HepG2 (cell line): Measurements from ENCODE around the gene PLCL1.

Experiments used
- CREB1 ChIP-seq, 2 experiments: fragments of 450-650 bp in 1 of 2; IDR thresholded peaks; 2 replicates each; pipeline ENCODE4 v1.6.1; 2016 to 2017; ENCODE audit warnings: control low read depth in 1 of 2, mild to moderate bottlenecking in 1 of 2, missing compliant biosample characterization in 1 of 2, missing genetic modification characterization in 1 of 2
- EED ChIP-seq: sonication (generic); formaldehyde crosslinking; IDR thresholded peaks from 2 replicates; pipeline ENCODE4 v1.5.0; 2020; ENCODE audit warnings: mild to moderate bottlenecking, missing genetic modification reagents
- KMT2B ChIP-seq: IDR thresholded peaks from 2 replicates; pipeline ENCODE4 v1.6.1; 2016; ENCODE audit warnings: missing genetic modification reagents, missing compliant biosample characterization
- RFX3 ChIP-seq: IDR thresholded peaks from 2 replicates; pipeline ENCODE4 v1.6.1; 2016; ENCODE audit warnings: missing biosample characterization, missing genetic modification reagents
- SP4 ChIP-seq: sonication (generic); formaldehyde crosslinking; IDR thresholded peaks from 2 replicates; pipeline ENCODE4 v1.8.1; 2023; ENCODE audit warnings: mild to moderate bottlenecking, missing genetic modification reagents
- TOE1 ChIP-seq: sonication (generic); formaldehyde crosslinking; IDR thresholded peaks from 2 replicates; pipeline ENCODE4 v1.4.0; 2020; ENCODE audit warnings: mild to moderate bottlenecking, missing genetic modification reagents
- ZBTB26 ChIP-seq: IDR thresholded peaks from 2 replicates; pipeline ENCODE4 v1.6.1; 2016; ENCODE audit warnings: missing compliant biosample characterization, missing genetic modification reagents, borderline replicate concordance
- ZHX1 ChIP-seq: sonication (generic); formaldehyde crosslinking; IDR thresholded peaks from 2 replicates; pipeline ENCODE4 v1.8.1; 2022; ENCODE audit warnings: low read depth, mild to moderate bottlenecking, missing genetic modification reagents
- ZKSCAN1 ChIP-seq: fragments of 150-350 bp; IDR thresholded peaks from 2 replicates; pipeline ENCODE4 v1.6.1; 2014; ENCODE audit warnings: low read length
- ZNF274 ChIP-seq: sonication (generic); formaldehyde crosslinking; IDR thresholded peaks from 2 replicates; pipeline ENCODE4 v1.5.1; 2020; ENCODE audit warnings: mild to moderate bottlenecking, missing genetic modification reagents
- ZNF296 ChIP-seq: sonication (generic); formaldehyde crosslinking; conservative IDR thresholded peaks from 2 replicates; pipeline ENCODE4 v1.5.0; 2020; ENCODE audit warnings: mild to moderate bottlenecking, missing genetic modification reagents
- ZNF33A ChIP-seq: sonication (generic); formaldehyde crosslinking; IDR thresholded peaks from 2 replicates; pipeline ENCODE4 v1.5.1; 2020; ENCODE audit warnings: missing genetic modification reagents, mild to moderate bottlenecking, moderate library complexity, borderline replicate concordance
- ZNF350 ChIP-seq: sonication (generic); formaldehyde crosslinking; IDR thresholded peaks from 2 replicates; pipeline ENCODE4 v1.4.0; 2020; ENCODE audit warnings: mild to moderate bottlenecking, low read depth, missing genetic modification reagents, borderline replicate concordance
- TF ChIP-seq, protein P1 (sequence below): sonication (generic); formaldehyde crosslinking; IDR thresholded peaks from 2 replicates; pipeline ENCODE4 v1.5.0; 2020; ENCODE audit warnings: mild to moderate bottlenecking, missing genetic modification reagents, moderate library complexity

DNA sequence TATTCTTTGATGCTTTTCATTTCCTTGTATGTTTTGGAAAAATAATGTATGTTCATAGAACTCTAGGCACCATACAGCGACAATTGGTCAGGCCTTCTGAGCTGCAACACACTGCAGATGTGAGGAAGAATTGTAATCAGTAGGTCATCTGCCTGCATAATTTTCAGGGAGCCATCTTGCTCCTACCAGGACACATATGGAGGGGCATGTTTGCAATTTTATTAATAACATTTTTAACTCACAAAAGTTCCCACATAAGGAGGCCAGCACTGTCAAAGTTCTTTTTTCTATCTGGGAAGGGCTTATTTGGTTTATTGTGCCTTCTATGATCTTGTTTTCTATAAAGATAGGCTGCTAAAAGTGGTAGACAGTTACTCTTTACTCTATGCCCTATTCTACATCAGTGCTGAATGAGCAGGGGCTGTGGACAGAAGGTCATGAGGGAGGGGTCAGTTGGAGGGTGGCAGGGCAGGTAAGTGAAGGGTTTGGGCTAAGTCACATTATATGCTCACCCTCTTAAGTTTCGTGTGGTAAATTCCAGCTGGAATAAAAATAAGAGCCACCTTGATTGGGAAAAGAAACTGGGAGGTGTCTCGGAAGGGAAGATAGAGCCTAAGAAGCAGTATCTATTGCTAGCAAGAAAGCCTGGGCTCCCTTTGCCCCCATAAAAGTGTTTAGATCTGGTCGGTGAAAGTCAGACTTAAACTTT is 126.3 kb downstream of the PLCL1 start:
- TF ChIP-seq, protein P1, sequence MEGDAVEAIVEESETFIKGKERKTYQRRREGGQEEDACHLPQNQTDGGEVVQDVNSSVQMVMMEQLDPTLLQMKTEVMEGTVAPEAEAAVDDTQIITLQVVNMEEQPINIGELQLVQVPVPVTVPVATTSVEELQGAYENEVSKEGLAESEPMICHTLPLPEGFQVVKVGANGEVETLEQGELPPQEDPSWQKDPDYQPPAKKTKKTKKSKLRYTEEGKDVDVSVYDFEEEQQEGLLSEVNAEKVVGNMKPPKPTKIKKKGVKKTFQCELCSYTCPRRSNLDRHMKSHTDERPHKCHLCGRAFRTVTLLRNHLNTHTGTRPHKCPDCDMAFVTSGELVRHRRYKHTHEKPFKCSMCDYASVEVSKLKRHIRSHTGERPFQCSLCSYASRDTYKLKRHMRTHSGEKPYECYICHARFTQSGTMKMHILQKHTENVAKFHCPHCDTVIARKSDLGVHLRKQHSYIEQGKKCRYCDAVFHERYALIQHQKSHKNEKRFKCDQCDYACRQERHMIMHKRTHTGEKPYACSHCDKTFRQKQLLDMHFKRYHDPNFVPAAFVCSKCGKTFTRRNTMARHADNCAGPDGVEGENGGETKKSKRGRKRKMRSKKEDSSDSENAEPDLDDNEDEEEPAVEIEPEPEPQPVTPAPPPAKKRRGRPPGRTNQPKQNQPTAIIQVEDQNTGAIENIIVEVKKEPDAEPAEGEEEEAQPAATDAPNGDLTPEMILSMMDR (CRISPR knock-in tag): no peak
- TF ChIP-seq ZNF350 (CRISPR knock-in tag) (no peak), RFX3 (CRISPR knock-in tag) (no peak), ZBTB26 (CRISPR knock-in tag) (no peak), TOE1 (CRISPR knock-in tag) (no peak), ZKSCAN1 (no peak), KMT2B (CRISPR knock-in tag) (no peak), ZNF296 (no peak), ZNF274 (CRISPR knock-in tag) (no peak), SP4 (CRISPR knock-in tag) (no peak), EED (CRISPR knock-in tag) (no peak), CREB1 (IDR thresholded peaks at IDR 0.05) (no peak), CREB1 (CRISPR knock-in tag; IDR thresholded peaks at IDR 0.05) (no peak), ZHX1 (CRISPR knock-in tag) (no peak), ZNF33A (no peak)
